ENCODE measurements around the gene TOM1L2.
A peak's percentile ranks its signal among the peaks of the same experiment; 100 is the strongest.
"Not testable (repeated sequence)": the region's sequence is repeated elsewhere in the genome, so short reads cannot be mapped to it uniquely, and the experiment has no call there.

The TOM1L2 gene

DNA sequence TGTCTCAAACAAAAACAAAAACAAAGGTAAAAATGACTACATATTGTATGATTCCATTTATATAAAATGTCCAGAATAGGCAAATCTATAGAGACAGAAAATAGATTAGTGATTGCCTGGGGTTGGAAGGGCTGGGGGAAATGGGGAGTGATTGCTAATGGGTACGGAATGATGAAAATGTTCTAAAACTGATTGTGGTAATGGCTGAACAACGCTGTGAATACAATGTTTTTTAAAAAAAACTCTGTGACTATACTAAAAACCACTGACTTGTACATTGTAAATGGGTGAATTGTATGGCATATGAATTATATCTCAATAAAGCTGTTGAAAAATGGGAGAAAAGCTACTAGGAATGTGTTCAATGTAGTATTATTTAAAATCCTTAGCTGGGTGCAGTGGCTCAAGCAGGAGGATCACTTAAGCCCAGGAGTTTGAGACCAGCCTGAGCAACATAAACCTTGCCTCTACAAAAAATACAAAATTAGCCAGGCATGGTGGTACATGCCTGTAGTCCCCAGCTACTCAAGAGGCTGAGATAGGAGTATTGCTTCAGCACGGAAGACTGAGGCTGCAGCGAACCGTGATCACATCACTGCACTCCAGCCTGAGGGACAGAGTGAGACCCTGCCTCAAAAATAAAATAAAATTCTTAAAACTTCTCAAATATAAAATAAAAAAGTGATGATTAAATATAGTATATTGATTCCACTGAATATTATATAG, 47.9 kb downstream of the TOM1L2 start:
- no peak for DNase-seq (ENCODE audit: low spot score)

DNA sequence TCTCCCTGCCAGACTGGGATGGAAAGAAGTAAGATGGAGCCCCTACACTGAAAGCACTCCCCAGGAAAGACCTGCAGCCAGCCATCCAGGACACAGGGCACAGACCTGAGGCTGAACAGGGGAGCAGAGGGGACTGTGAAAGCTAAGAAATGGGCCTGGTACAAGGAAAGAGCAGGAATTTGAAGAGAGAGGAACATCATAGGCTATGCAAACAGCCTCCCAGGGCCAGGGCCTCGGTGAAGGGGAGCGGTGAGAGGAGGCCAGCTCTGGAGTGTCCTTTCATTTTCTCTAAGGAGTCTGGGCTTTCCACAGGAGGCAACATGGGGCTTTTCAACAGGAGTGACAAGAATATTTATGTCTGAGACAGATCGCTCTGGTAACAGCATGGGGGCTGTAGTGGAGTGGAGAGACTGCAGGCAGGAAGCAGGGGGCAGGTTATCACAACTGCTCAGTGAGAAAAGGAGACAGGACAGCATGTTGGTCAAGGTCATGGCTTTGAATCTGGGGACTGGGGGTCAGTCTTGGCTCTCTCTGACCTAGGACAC, 50.1 kb downstream of the TOM1L2 start:
- DNase-seq (ENCODE audit: low spot score): no peak

GRCh38 chr17:17921192-17922069, 50.8 kb downstream of the TOM1L2 start:
- DNase-seq (ENCODE audit: low spot score): peak; percentile 97

GRCh38 chr17:17919169-17920107, 52.8 kb downstream of the TOM1L2 start:
- peak; percentile 80 for DNase-seq (ENCODE audit: low spot score)

GRCh38 chr17:17917394-17917793, 54.8 kb downstream of the TOM1L2 start:
- DNase-seq (ENCODE audit: low spot score): no peak

- DNase-seq (ENCODE audit: low spot score): no peak
These were observed 57.0 kb downstream of the TOM1L2 start for GRCh38 chr17:17915183-17915582.

- peak; percentile 77 for DNase-seq (ENCODE audit: low spot score)
These were observed 58.4 kb downstream of the TOM1L2 start for GRCh38 chr17:17913695-17914332.

DNA sequence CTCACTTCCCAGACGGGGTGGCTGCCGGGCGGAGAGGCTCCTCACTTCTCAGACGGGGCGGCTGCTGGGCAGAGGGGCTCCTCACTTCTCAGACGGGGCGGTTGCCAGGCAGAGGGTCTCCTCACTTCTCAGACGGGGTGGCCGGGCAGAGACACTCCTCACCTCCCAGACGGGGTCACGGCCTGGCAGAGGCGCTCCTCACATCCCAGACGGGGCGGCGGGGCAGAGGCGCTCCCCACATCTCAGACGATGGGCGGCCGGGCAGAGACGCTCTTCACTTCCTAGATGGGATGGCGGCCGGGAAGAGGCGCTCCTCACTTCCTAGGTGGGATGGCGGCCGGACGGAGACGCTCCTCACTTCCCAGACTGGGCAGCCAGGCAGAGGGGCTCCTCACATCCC, 59.9 kb downstream of the TOM1L2 start:
- DNase-seq (ENCODE audit: low spot score): not testable (repeated sequence)

DNA sequence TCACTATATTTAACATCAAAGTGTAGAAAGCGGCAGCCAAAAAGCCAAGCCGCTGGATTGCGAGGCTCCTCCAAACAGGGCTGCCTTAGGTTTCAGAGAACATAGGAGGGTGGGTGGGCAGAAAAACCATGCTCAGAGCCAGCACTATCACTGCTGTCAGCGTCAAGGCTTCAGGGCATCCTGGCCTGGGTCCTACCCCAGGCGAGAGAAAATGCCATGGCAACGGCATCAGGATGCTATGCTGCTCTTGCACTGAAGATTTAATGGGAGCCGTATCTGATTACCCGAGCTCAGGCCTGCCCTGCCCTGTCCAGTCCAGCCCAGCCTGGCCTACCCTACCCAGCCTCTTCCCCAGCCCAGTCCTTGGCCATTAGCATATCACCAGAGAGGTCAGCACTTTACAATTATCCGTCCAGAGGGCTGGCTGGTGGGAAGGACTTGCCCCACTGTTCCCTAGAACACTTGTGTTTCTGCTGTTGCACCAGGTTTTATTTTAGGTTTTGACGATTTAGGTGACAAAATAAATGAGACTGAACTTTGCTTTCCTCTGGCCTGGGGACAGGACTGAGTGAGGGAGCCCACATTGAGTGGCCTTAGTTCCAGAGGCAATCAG, 61.1 kb downstream of the TOM1L2 start:
- DNase-seq (ENCODE audit: low spot score): no peak

- DNase-seq (ENCODE audit: low spot score): no peak
These were observed 62.1 kb downstream of the TOM1L2 start for GRCh38 chr17:17910060-17910459.

DNA sequence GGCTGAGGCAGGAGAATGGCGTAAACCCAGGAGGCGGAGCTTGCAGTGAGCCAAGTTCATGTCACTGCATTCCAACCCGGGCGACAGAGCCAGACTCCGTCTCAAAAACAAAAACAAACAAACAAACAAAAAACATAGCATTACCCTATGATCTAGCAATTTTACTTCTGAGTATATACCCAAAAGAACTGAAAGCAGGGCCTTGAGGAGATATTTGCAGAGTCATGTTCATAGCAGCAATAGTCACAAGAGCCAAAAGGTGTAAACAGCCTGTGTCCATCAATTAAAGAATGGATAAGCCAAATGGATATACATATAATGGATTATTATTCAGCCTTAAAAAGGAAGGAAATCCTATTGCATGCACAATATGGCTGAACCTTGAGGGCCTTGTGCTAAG, 63.1 kb downstream of the TOM1L2 start:
- DNase-seq (ENCODE audit: low spot score): no peak

GRCh38 chr17:17907469-17907868, 64.7 kb downstream of the TOM1L2 start:
- no peak for DNase-seq (ENCODE audit: low spot score)

DNA sequence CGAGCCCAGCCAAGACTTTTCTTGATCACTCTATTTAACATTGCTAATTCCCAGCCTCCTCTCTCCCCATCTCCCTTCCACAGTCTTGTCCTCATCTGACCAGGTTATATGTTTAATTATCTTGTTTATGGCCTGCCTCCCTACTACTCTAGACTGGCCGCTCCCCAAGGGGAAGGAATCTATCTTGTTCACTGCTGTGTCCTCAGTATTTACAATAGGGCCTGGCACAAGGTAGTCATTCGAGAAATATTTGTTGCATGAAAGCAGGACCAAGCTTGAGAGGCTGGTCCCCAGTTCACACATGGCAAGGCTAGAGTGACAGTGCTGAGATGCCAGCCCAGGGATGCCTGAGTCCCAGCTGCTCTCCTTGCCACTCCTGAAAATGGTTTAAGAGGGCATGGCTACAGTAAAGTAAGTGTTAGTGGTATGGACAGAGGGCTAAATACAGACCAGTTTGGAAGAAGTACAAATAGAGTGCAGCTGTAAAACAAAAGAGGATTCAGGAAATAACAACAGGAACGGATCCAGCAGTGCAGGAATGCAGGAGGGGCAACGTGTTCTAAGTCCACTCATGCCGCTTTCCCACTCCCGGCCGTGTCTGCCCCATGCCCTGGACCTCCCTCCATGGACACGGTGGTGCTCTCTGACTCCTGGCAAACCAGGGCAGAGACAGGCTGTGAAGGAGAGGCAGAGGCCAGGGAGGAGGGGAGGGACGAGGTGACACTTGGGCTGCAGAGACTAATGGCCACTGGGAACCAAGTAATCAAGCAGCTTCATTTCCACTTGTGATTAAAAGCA, 65.6 kb downstream of the TOM1L2 start:
- no peak for DNase-seq (ENCODE audit: low spot score)

DNA sequence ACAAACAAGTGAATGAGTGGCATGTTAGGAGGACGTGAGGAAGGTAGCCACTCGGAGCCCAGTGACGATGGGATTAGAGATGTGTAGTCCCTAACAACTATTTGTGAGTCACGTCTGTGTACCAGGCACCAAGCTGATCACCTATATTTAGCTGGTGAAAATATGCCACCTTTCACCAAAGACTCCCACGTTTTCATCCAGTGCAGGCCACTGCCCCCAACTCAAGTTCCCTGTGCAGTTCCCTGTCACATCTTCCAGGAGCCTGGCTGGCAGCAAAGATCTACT, 67.2 kb downstream of the TOM1L2 start:
- no peak for DNase-seq (ENCODE audit: low spot score)

GRCh38 chr17:17904166-17905035, 67.8 kb downstream of the TOM1L2 start:
- DNase-seq (ENCODE audit: low spot score): no peak

GRCh38 chr17:17902877-17903276, 69.3 kb downstream of the TOM1L2 start:
- no peak for DNase-seq (ENCODE audit: low spot score)

DNA sequence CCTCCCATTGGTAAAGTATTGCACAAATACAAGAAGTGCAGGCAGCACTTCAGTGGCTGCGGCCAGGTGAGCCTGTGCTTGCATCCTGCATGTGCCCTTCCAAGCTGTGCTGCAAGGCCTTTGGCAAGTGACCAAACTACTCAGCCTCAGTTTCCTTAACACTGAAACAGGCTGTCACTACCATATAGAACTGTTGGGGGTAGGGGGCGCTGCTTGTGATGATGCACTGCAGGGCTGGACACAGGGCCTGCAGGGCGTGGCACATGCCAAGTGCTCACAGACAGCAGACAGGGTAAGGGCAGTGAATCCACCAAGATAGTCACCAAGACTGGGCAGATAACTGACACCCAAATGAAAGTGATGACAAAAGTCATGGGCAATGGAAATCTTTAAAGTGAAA, 69.8 kb downstream of the TOM1L2 start:
- DNase-seq (ENCODE audit: low spot score): no peak

GRCh38 chr17:17900615-17901520, 71.3 kb downstream of the TOM1L2 start:
- peak; percentile 96 for DNase-seq (ENCODE audit: low spot score)
